Tibial nerve (tissue), 4 donors: Measurements from ENCODE around the gene RALGDS. TPM values are rescaled to one million over a fixed set of nuclear protein-coding genes. Genes with fewer than 3 reads are reported as not detected.

Experiments used
- DNase-seq, 2 donors: peaks; one replicate each; pipeline ENCODE4 v3.0.0-alpha.2; 2019; ENCODE audit warnings: low spot score in 2 of 2
- H3K27ac ChIP-seq, 4 donors: fragments of 200-600 bp; sonication (generic) in 3 of 4; one replicate each; pipeline ENCODE4 v1.5.1; 2017 to 2019; ENCODE audit warnings: mild to moderate bottlenecking in 1 of 4
- H3K27me3 ChIP-seq, 2 donors: fragments of 200-600 bp; sonication (generic) in 1 of 2; one replicate each; pipeline versions ENCODE4 v1.5.1 to v1.6.0; 2017 to 2019
- H3K36me3 ChIP-seq, 3 donors: fragments of 200-600 bp; sonication (generic); one replicate each; pipeline ENCODE4 v1.5.1; 2018 to 2019
- H3K4me1 ChIP-seq, 4 donors: fragments of 200-600 bp; sonication (generic) in 3 of 4; one replicate each; pipeline ENCODE4 v1.5.1; 2017 to 2019
- H3K4me3 ChIP-seq, 4 donors: fragments of 200-600 bp; sonication (generic) in 3 of 4; one replicate each; pipeline ENCODE4 v1.5.1; 2017 to 2019; ENCODE audit warnings: mild to moderate bottlenecking in 1 of 4, moderate library complexity in 1 of 4
- H3K9me3 ChIP-seq, 4 donors: fragments of 200-600 bp; sonication (generic) in 3 of 4; one replicate each; pipeline ENCODE4 v1.5.1; 2017 to 2019
- CTCF ChIP-seq, 5 experiments: fragments of 200-600 bp in 3 of 5; fragments of 450-650 bp in 2 of 5; sonication (generic) in 3 of 5; IDR thresholded peaks; one replicate each; pipeline ENCODE4 v1.5.1; 2016 to 2019; ENCODE audit warnings: antibody characterized with exemption in 5 of 5, mild to moderate bottlenecking in 3 of 5, moderate library complexity in 2 of 5
- EP300 ChIP-seq, 2 donors: sonication (generic); formaldehyde crosslinking; IDR thresholded peaks; one replicate each; pipeline ENCODE4 v1.6.1; 2017; ENCODE audit warnings: antibody characterized with exemption in 2 of 2, mild to moderate bottlenecking in 1 of 2
- POLR2A ChIP-seq, 2 donors: fragments of 450-650 bp; IDR thresholded peaks; one replicate each; pipeline ENCODE4 v1.6.1; 2017; ENCODE audit warnings: antibody characterized with exemption in 2 of 2, mild to moderate bottlenecking in 2 of 2, moderate library complexity in 2 of 2
- WGBS, 2 donors: methylation state at CpG; one replicate each; pipeline ENCODE4 v1.1.5; 2018; 5-methylcytosine and 5-hydroxymethylcytosine counted together
- total RNA-seq, 4 donors: library from RNA; depleted of rRNA; stranded (reverse); fragments of >200 nt; gene quantifications; one replicate each; pipeline ENCODE4 v1.1.0, GENCODE V29; 2016

The RALGDS gene
- total RNA-seq, 4 donors from 2014 or later = 34.5 to 60.0 (median 48.7) TPM

GRCh38 chr9:133067813-133068212 lies 53.2 kb downstream of the RALGDS start:
- no peak for DNase-seq
- Histone ChIP-seq H3K27ac (no peak overlapping the region), H3K4me3 (no peak overlapping the region), H3K4me1 (no peaks in the 10 kb centered on the region), H3K27me3 (no peaks in the 10 kb centered on the region), H3K9me3 (no peaks in the 10 kb centered on the region), H3K36me3 (peaks cover 0 to 39% (median 0%) of the 10 kb centered on the region in 3 donors)
- no peak for TF ChIP-seq POLR2A (IDR thresholded peaks at IDR 0.05)
- no peak for TF ChIP-seq EP300 (IDR thresholded peaks at IDR 0.05)
- TF ChIP-seq CTCF (IDR thresholded peaks at IDR 0.05) = no peak
- 75 to 85% methylated on average over 11 of the region's 11 CpGs for WGBS, 2 donors

- DNase-seq = no peak
- H3K27me3 ChIP-seq = no peaks in the 10 kb centered on the region
- H3K4me3 ChIP-seq = no peak overlapping the region
- WGBS, 2 donors = 91 to 95% methylated on average over 10 to 11 of the region's 11 CpGs
- TF ChIP-seq POLR2A (IDR thresholded peaks at IDR 0.05) (no peak), CTCF (IDR thresholded peaks at IDR 0.05) (no peak), EP300 (IDR thresholded peaks at IDR 0.05) (no peak)
- no peak overlapping the region for H3K27ac ChIP-seq
- H3K4me1 ChIP-seq = no peaks in the 10 kb centered on the region
- peaks cover 0 to 39% (median 0%) of the 10 kb centered on the region in 3 donors for H3K36me3 ChIP-seq
- H3K9me3 ChIP-seq = no peaks in the 10 kb centered on the region
These were observed 54.0 kb downstream of the RALGDS start for GRCh38 chr9:133067006-133067405.

GRCh38 chr9:133066181-133066983 lies 54.7 kb downstream of the RALGDS start:
- TF ChIP-seq CTCF (IDR thresholded peaks at IDR 0.05) = no peak
- no peak for TF ChIP-seq POLR2A (IDR thresholded peaks at IDR 0.05)
- no peak for TF ChIP-seq EP300 (IDR thresholded peaks at IDR 0.05)
- peaks cover 0 to 39% (median 0%) of the 10 kb centered on the region in 3 donors for H3K36me3 ChIP-seq
- H3K4me1 ChIP-seq = no peaks in the 10 kb centered on the region
- no peak overlapping the region for H3K4me3 ChIP-seq
- H3K27ac ChIP-seq = no peak overlapping the region
- WGBS, 2 donors = 90 to 92% methylated on average over 22 of the region's 25 CpGs
- H3K9me3 ChIP-seq = no peaks in the 10 kb centered on the region
- DNase-seq = no peak
- H3K27me3 ChIP-seq = no peaks in the 10 kb centered on the region

- DNase-seq = no peak
- WGBS, 2 donors = 94 to 97% methylated on average over 14 to 16 of the region's 17 CpGs
- H3K36me3 ChIP-seq = peaks cover 0 to 32% (median 0%) of the 10 kb centered on the region in 3 donors
- no peak for TF ChIP-seq CTCF (IDR thresholded peaks at IDR 0.05)
- no peak for TF ChIP-seq EP300 (IDR thresholded peaks at IDR 0.05)
- no peak for TF ChIP-seq POLR2A (IDR thresholded peaks at IDR 0.05)
- H3K4me1 ChIP-seq = no peaks in the 10 kb centered on the region
- no peaks in the 10 kb centered on the region for H3K27me3 ChIP-seq
- no peaks in the 10 kb centered on the region for H3K9me3 ChIP-seq
- no peak overlapping the region for H3K4me3 ChIP-seq
- H3K27ac ChIP-seq = no peak overlapping the region
These were observed 56.0 kb downstream of the RALGDS start for GRCh38 chr9:133065070-133065388.

- H3K4me3 ChIP-seq = no peak overlapping the region
- H3K4me1 ChIP-seq = peaks cover 0 to 4% (median 2%) of the 10 kb centered on the region in 4 donors
- H3K36me3 ChIP-seq = peaks cover 0 to 32% (median 0%) of the 10 kb centered on the region in 3 donors
- no peak overlapping the region for H3K27ac ChIP-seq
- H3K9me3 ChIP-seq = no peaks in the 10 kb centered on the region
- TF ChIP-seq CTCF (IDR thresholded peaks at IDR 0.05) (no peak), EP300 (IDR thresholded peaks at IDR 0.05) (no peak), POLR2A (IDR thresholded peaks at IDR 0.05) (no peak)
- WGBS, 2 donors = 91 to 92% methylated on average over 11 to 20 of the region's 30 CpGs
- no peak for DNase-seq
- no peaks in the 10 kb centered on the region for H3K27me3 ChIP-seq
These were observed 56.6 kb downstream of the RALGDS start for GRCh38 chr9:133064241-133065069.
